OCI-LY7 (cell line): Measurements from ENCODE around the gene RIPOR1. TPM values are rescaled to one million over a fixed set of nuclear protein-coding genes. Genes with fewer than 3 reads are reported as not detected.

Experiments
- BruUV-seq: library from RNA; stranded (reverse); fragments of 400-500 nt; replicated peaks from 2 replicates; lab custom pipeline; 2021; lab: Mats Ljungman, UMichigan
- CTCF ChIA-PET: fragments of 300-600 bp; sonication (Branson Sonifier 250); formaldehyde crosslinking; loops from one replicate; lab custom pipeline; 2022; ENCODE audit warnings: antibody characterized with exemption; ENCODE audit not compliant: unreplicated experiment; lab: Charles Lee
- POLR2A ChIA-PET: fragments of 300-600 bp; sonication (Branson Sonifier 250); formaldehyde crosslinking; loops from one replicate; lab custom pipeline; 2022; ENCODE audit warnings: antibody characterized with exemption; lab: Charles Lee
- DNase-seq: peaks from one replicate; pipeline ENCODE4 v3.0.0-alpha.2; 2015; ENCODE audit warnings: low spot score
- H2AFZ ChIP-seq: fragments of 200-600 bp; sonication (generic), shearing (Covaris generic); 2 replicates; pipeline ENCODE4 v1.6.1; 2014; ENCODE audit warnings: mild to moderate bottlenecking, antibody characterized with exemption, low read length, moderate library complexity
- H3K27ac ChIP-seq: fragments of 200-600 bp; sonication (generic); 2 replicates; pipeline ENCODE4 v1.5.1; 2014; ENCODE audit warnings: mixed run types, low read depth, mild to moderate bottlenecking, moderate library complexity, low read length, inconsistent platforms; ENCODE audit not compliant: poor library complexity, severe bottlenecking
- H3K36me3 ChIP-seq: fragments of 200-600 bp; sonication (generic); 2 replicates; pipeline ENCODE4 v1.6.1; 2014; ENCODE audit warnings: mild to moderate bottlenecking, antibody characterized with exemption, low read length, moderate library complexity, mixed read lengths; ENCODE audit not compliant: insufficient read depth
- H3K4me1 ChIP-seq: fragments of 200-600 bp; sonication (generic); 2 replicates; pipeline ENCODE4 v1.5.1; 2014; ENCODE audit warnings: mild to moderate bottlenecking, low read length; ENCODE audit not compliant: insufficient read depth, poor library complexity, severe bottlenecking
- H3K4me2 ChIP-seq: fragments of 200-600 bp; sonication (generic); 2 replicates; pipeline ENCODE4 v1.6.1; 2014; ENCODE audit warnings: mild to moderate bottlenecking, low read length
- H3K4me3 ChIP-seq: fragments of 200-600 bp; sonication (generic); 2 replicates; pipeline ENCODE4 v1.5.1; 2014; ENCODE audit warnings: mild to moderate bottlenecking, low read depth, low read length; ENCODE audit not compliant: poor library complexity, severe bottlenecking
- H3K79me2 ChIP-seq: fragments of 200-600 bp; sonication (generic); 2 replicates; pipeline ENCODE4 v1.6.1; 2016; ENCODE audit warnings: low read depth, mild to moderate bottlenecking, low read length, moderate library complexity, mixed read lengths; ENCODE audit not compliant: insufficient read depth
- H3K9me2 ChIP-seq: fragments of 200-600 bp; sonication (generic); 2 replicates; pipeline ENCODE4 v1.6.1; 2016; ENCODE audit warnings: mild to moderate bottlenecking, low read length, mixed read lengths; ENCODE audit not compliant: insufficient read depth
- H3K9me3 ChIP-seq: fragments of 200-600 bp; sonication (generic); 2 replicates; pipeline ENCODE4 v1.6.1; 2014; ENCODE audit warnings: mild to moderate bottlenecking, mixed run types, low read length, mixed read lengths
- H4K20me1 ChIP-seq: fragments of 200-600 bp; sonication (generic); 2 replicates; pipeline ENCODE4 v1.6.1; 2014; ENCODE audit warnings: mild to moderate bottlenecking, antibody characterized with exemption, low read length, moderate library complexity, mixed read lengths; ENCODE audit not compliant: insufficient read depth
- CTCF ChIP-seq: fragments of 200-600 bp; sonication (generic); conservative IDR thresholded peaks from 2 replicates; pipeline ENCODE4 v1.5.1; 2014; ENCODE audit warnings: mild to moderate bottlenecking, antibody characterized with exemption, low read length, moderate library complexity, mixed read lengths
- EZH2phosphoT487 ChIP-seq: fragments of 200-600 bp; sonication (generic); IDR thresholded peaks from 2 replicates; pipeline ENCODE4 v1.6.1; 2018; ENCODE audit warnings: low read depth, borderline replicate concordance, mild to moderate bottlenecking, mixed run types, antibody characterized with exemption, low read length, moderate library complexity, mixed read lengths
- intact Hi-C: fragments of 100-400 bp; cut with micrococcal nuclease; formaldehyde crosslinking; loops from one replicate; pipeline ENCODE4 v1.10.0; 2022; ENCODE audit not compliant: unreplicated experiment
- total RNA-seq, 2 experiments: library from RNA; depleted of rRNA in 1 of 2; stranded (reverse); fragments of >200 nt in 1 of 2; shearing (Covaris generic) in 1 of 2; gene quantifications; 2 replicates each; pipeline ENCODE4 v1.2.3, GENCODE V29; 2014 to 2022

Gene RIPOR1
- total RNA-seq, 2 experiments from 2014 or later, result 9.7 to 40.2 TPM

DNA sequence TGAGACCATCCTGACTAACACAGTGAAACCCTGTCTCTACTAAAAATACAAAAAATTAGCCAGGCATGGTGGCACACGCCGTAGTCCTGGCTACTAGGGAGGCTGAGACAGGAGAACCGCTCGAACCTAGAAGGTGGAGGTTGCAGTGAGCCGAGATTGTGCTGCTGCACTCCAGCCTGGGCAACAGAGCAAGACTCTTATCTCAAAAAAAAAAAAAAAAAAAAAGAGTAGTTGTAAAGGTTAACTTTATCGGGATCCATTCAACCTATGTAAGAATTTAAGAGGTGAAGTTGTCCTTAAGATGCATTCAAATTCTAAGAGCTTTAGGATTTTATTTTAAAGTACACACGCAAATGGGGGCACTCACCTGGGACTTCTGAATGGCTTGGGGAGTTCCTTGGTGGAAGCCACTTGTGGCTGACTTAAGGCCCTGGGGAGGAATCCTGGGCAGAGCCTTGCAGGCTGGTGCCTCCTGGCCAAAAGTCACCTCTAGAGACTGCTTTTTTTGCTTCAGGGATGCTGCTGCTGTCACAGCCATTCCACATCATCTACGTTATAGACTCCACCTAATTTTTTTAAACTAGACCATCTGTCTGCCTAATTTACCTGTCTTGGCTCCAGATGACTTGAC is 37.0 kb downstream of the RIPOR1 start:
- Histone ChIP-seq H3K79me2 (peaks cover 85% of the 10 kb centered on the region), H3K9me3 (no peaks in the 10 kb centered on the region), H3K4me3 (peak overlapping the region; percentile 84), H3K4me1 (peaks cover 47% of the 10 kb centered on the region), H3K4me2 (peak overlapping the region; percentile 92), H3K9me2 (no peaks in the 10 kb centered on the region), H3K27ac (peak overlapping the region; percentile 95), H2AFZ (no peak overlapping the region), H3K36me3 (peaks cover 37% of the 10 kb centered on the region), H4K20me1 (no peaks in the 10 kb centered on the region)
- TF ChIP-seq EZH2phosphoT487 (no peak), CTCF (no peak)
- POLR2A ChIA-PET, result interaction anchor here (0.6 to 1.2 kb wide), 7 partner anchors 10 to 375 kb away, joined by 3 to 5 read pairs (median 3); partner anchors contain the start of gene CARMIL2
- CTCF ChIA-PET, result interaction anchor here (2.1 kb wide), 1 partner anchor 18 kb away, joined by 6 read pairs; no protein-coding TSS in a partner anchor
- intact Hi-C loops, result loop anchor here (10.0 kb wide), 1 partner anchor 519 kb away; the partner anchor contains the start of gene NFATC3
- TSS peak; percentile 39 for BruUV-seq
- DNase-seq, result no peak

DNA sequence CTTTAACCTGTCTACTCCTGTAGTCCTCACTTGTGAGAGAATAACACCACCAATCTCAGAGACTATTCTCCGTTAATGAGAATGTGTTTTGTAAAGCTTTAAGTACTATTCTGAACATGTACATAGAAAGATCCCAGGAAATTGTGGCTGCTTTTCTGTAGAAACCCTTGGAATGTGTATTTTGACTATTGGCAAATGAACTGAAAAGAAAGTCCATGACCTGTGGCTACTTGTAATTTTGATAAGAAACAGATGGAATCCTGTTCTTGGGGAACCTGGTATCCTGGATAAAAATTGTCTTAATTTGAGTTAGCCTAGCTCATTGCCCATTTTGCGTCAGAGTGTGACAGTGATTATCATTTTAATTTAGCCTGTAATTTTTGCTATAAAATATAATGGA is 42.8 kb downstream of the RIPOR1 start:
- no peak for DNase-seq
- Histone ChIP-seq H3K4me2 (no peak overlapping the region), H3K9me2 (no peaks in the 10 kb centered on the region), H4K20me1 (no peaks in the 10 kb centered on the region; the same call in 1 of the 2 replicates), H3K4me3 (no peak overlapping the region), H3K9me3 (no peaks in the 10 kb centered on the region), H3K36me3 (peaks cover 70% of the 10 kb centered on the region), H2AFZ (no peak overlapping the region), H3K4me1 (peaks cover 23% of the 10 kb centered on the region), H3K79me2 (peaks cover 94% of the 10 kb centered on the region), H3K27ac (no peak overlapping the region)
- ChIA-PET CTCF (no interaction called here), POLR2A (interaction anchor here (0.6 to 0.9 kb wide), 2 partner anchors 9 to 30 kb away, joined by 3 read pairs; no protein-coding TSS in a partner anchor)
- no TSS peak for BruUV-seq
- TF ChIP-seq EZH2phosphoT487 (no peak), CTCF (no peak)
- intact Hi-C loops, result no loop called here

- BruUV-seq, result TSS peak; percentile 42
- POLR2A ChIA-PET, result interaction anchor here (0.6 to 0.7 kb wide), 3 partner anchors 9 to 55 kb away, joined by 3 to 4 read pairs (median 3); no protein-coding TSS in a partner anchor
Measured at GRCh38 chr16:67571981-67572431, 43.4 kb downstream of the RIPOR1 start.

More at GRCh38 chr16:67571981-67572431, 43.4 kb downstream of the RIPOR1 start:
- H3K4me1 ChIP-seq, result peaks cover 18% of the 10 kb centered on the region
- H4K20me1 ChIP-seq, result no peaks in the 10 kb centered on the region; the same call in 1 of the 2 replicates
- H3K9me2 ChIP-seq, result no peaks in the 10 kb centered on the region
- intact Hi-C loops, result no loop called here
- H3K4me2 ChIP-seq, result no peak overlapping the region
- H3K27ac ChIP-seq, result no peak overlapping the region
- no peak overlapping the region for H2AFZ ChIP-seq
- no peak overlapping the region for H3K4me3 ChIP-seq
- peaks cover 94% of the 10 kb centered on the region for H3K79me2 ChIP-seq
- no peaks in the 10 kb centered on the region for H3K9me3 ChIP-seq
- TF ChIP-seq CTCF, result no peak
- TF ChIP-seq EZH2phosphoT487, result no peak
- DNase-seq, result no peak
- CTCF ChIA-PET, result no interaction called here
- H3K36me3 ChIP-seq, result peaks cover 75% of the 10 kb centered on the region
